HepG2 (cell line): ENCODE measurements around the gene LEFTY2. TPM values are rescaled to one million over a fixed set of nuclear protein-coding genes. Genes with fewer than 3 reads are reported as not detected.
A peak's percentile ranks its signal among the peaks of the same experiment; 100 is the strongest.

ENCODE experiments used
- DNMT1 ChIP-seq: sonication (generic); formaldehyde crosslinking; IDR thresholded peaks from 2 replicates; pipeline ENCODE4 v1.5.1; 2020; ENCODE audit warnings: mild to moderate bottlenecking, missing genetic modification reagents
- DPF2 ChIP-seq: sonication (generic); formaldehyde crosslinking; IDR thresholded peaks from 2 replicates; pipeline ENCODE4 v1.4.0; 2020; ENCODE audit warnings: mild to moderate bottlenecking, low read depth, missing genetic modification reagents, borderline replicate concordance
- FIP1L1 ChIP-seq: fragments of 200-400 bp; formaldehyde crosslinking; IDR thresholded peaks from 2 replicates; pipeline ENCODE4 v1.6.1; 2018; ENCODE audit warnings: low read depth, mild to moderate bottlenecking, low read length, moderate library complexity, borderline replicate concordance; ENCODE audit not compliant: insufficient read depth
- FOXC1 ChIP-seq: sonication (generic); formaldehyde crosslinking; IDR thresholded peaks from 2 replicates; pipeline ENCODE4 v1.8.0; 2022; ENCODE audit warnings: mild to moderate bottlenecking, missing genetic modification reagents, borderline replicate concordance
- HDAC6 ChIP-seq: fragments of 200-600 bp; sonication (generic); IDR thresholded peaks from 2 replicates; pipeline ENCODE4 v1.7.0; 2017; ENCODE audit warnings: mild to moderate bottlenecking, antibody characterized with exemption, low read length, low read depth
- HNRNPLL ChIP-seq: fragments of 200-400 bp; formaldehyde crosslinking; IDR thresholded peaks from 2 replicates; pipeline ENCODE4 v1.6.1; 2017; ENCODE audit warnings: mild to moderate bottlenecking, low read depth, low read length; ENCODE audit not compliant: poor library complexity, severe bottlenecking
- HNRNPUL1 ChIP-seq: fragments of 200-400 bp; formaldehyde crosslinking; IDR thresholded peaks from 2 replicates; pipeline ENCODE4 v1.6.1; 2017; ENCODE audit warnings: low read depth, mild to moderate bottlenecking, low read length, moderate library complexity
- MED1 ChIP-seq: sonication (generic); formaldehyde crosslinking; IDR thresholded peaks from 2 replicates; pipeline ENCODE4 v1.4.0; 2020; ENCODE audit warnings: missing genetic modification reagents
- MLLT10 ChIP-seq: sonication (generic); formaldehyde crosslinking; IDR thresholded peaks from 2 replicates; pipeline ENCODE4 v1.4.0; 2020; ENCODE audit warnings: missing genetic modification reagents
- PHF21A ChIP-seq: sonication (generic); formaldehyde crosslinking; IDR thresholded peaks from 2 replicates; pipeline ENCODE4 v1.5.0; 2020; ENCODE audit warnings: mild to moderate bottlenecking, missing genetic modification reagents
- PLRG1 ChIP-seq: fragments of 450-650 bp; conservative IDR thresholded peaks from 2 replicates; pipeline ENCODE4 v1.6.1; 2016
- RBAK ChIP-seq: sonication (generic); formaldehyde crosslinking; IDR thresholded peaks from 2 replicates; pipeline ENCODE4 v1.5.1; 2020; ENCODE audit warnings: mild to moderate bottlenecking, missing genetic modification reagents
- RFXANK ChIP-seq: IDR thresholded peaks from 2 replicates; pipeline ENCODE4 v1.6.1; 2016
- YY1 ChIP-seq: IDR thresholded peaks from 2 replicates; pipeline ENCODE4 v1.6.1; 2011; ENCODE audit warnings: low read length, low read depth, moderate library complexity, mild to moderate bottlenecking; ENCODE audit not compliant: insufficient read depth, insufficient replicate concordance
- ZBTB7A ChIP-seq: sonication (generic); formaldehyde crosslinking; IDR thresholded peaks from 2 replicates; pipeline ENCODE4 v1.8.0; 2022; ENCODE audit warnings: mild to moderate bottlenecking, missing genetic modification reagents
- ZNF232 ChIP-seq: sonication (generic); formaldehyde crosslinking; IDR thresholded peaks from 2 replicates; pipeline ENCODE4 v1.4.0; 2020; ENCODE audit warnings: missing genetic modification reagents, borderline replicate concordance
- ZNF235 ChIP-seq: sonication (generic); formaldehyde crosslinking; IDR thresholded peaks from 2 replicates; pipeline ENCODE4 v1.8.1; 2023; ENCODE audit warnings: mild to moderate bottlenecking, missing genetic modification reagents, borderline replicate concordance
- ZNF660 ChIP-seq: sonication (generic); formaldehyde crosslinking; IDR thresholded peaks from 2 replicates; pipeline ENCODE4 v1.5.1; 2020; ENCODE audit warnings: mild to moderate bottlenecking, low read depth, missing genetic modification reagents, borderline replicate concordance
- ZNF713 ChIP-seq: sonication (generic); formaldehyde crosslinking; IDR thresholded peaks from 2 replicates; pipeline ENCODE4 v1.4.0; 2020; ENCODE audit warnings: mild to moderate bottlenecking, missing genetic modification reagents
- ZNF761 ChIP-seq: sonication (generic); formaldehyde crosslinking; conservative IDR thresholded peaks from 2 replicates; pipeline ENCODE4 v1.4.0; 2020; ENCODE audit warnings: mild to moderate bottlenecking, missing genetic modification reagents
- ZNF788 ChIP-seq: sonication (generic); formaldehyde crosslinking; IDR thresholded peaks from 2 replicates; pipeline ENCODE4 v1.5.0; 2020; ENCODE audit warnings: mild to moderate bottlenecking, missing genetic modification reagents, borderline replicate concordance
- polyA plus RNA-seq, 8 experiments: library from polyadenylated mRNA; depleted of rRNA in 3 of 8; stranded (reverse) in 7 of 8; unstranded in 1 of 8; fragments of >200 nt; fragmentation: Illumina TruSeq in 4 of 8; extraction: Trizol in 4 of 8; gene quantifications; 2 replicates each; pipeline versions ENCODE4 v1.2.1 to v1.2.3, GENCODE V29; 2011 to 2016; ENCODE audit warnings: low read depth in 4 of 8, missing spikeins in 1 of 8, mixed read lengths in 1 of 8; ENCODE audit not compliant: insufficient read depth in 1 of 8
- total RNA-seq, 5 experiments: library from RNA; depleted of rRNA; stranded (reverse); fragments of >200 nt; fragmentation: Illumina TruSeq; extraction: Trizol; gene quantifications; 2 replicates each; pipeline ENCODE4 v1.2.3, GENCODE V29; 2016; ENCODE audit warnings: low read depth in 1 of 5
- TF ChIP-seq, protein P1 (sequence below): sonication (generic); formaldehyde crosslinking; IDR thresholded peaks from 2 replicates; pipeline ENCODE4 v1.5.0; 2020; ENCODE audit warnings: missing genetic modification reagents
- TF ChIP-seq, protein P2 (sequence below), 2 experiments: IDR thresholded peaks; 2 replicates each; pipeline ENCODE4 v1.6.1; 2011 to 2012; ENCODE audit warnings: low read length in 2 of 2, borderline replicate concordance in 1 of 2, low read depth in 1 of 2, mild to moderate bottlenecking in 1 of 2, moderate library complexity in 1 of 2
- TF ChIP-seq, protein P3 (sequence below): sonication (generic); formaldehyde crosslinking; IDR thresholded peaks from 2 replicates; pipeline ENCODE4 v1.8.1; 2023; ENCODE audit warnings: mild to moderate bottlenecking, missing genetic modification reagents

Gene LEFTY2
- total and polyA plus RNA-seq, 2 of the 13 experiments (the other 11 are each of a cell fraction or from before 2014, with no cell fraction given): 0.13 to 0.33 TPM

DNA sequence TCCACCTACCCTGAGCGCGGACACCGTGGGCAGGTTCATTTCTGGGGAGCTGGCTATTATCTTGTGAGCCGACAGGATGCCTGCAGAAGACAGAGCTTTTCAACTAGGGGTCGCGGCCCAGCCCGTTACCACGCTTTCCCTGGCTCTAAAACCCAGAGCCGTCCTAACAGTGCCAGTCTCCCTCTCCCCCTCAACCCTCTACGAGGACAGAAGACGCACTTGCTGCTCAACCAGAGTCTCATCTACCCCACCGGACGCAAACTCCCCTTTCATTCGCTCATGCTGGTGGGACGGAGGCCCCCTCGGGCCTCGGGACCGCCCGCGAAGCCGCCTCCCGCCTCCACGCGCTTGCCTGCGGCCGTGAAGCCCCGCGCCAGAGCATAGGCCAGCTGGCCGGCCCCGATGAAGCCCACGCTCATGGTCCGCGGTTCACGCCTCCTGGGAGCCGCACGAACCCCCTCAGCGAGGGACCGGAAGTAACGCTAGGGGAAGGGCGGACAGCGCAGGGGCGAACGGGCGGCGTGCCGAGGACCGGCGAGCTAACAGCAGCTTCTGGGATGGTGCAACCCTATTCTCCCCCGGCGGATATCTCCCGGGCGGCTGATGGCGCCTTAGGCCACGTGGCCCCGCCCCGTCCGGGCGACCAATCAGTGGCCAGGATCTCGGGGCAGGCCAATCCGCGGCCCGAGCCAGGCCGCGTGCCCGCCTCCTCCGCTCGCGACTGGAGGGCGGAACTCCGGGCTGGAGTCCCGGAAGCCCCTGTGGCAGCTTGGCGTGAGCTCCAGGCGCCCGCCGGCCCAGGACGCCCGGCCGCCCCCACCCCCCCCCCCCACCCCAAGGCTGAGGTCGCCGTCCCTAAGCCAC is 17.1 kb downstream of the LEFTY2 start, which contains the start of gene PYCR2 (continued):
- TF ChIP-seq, protein P1, sequence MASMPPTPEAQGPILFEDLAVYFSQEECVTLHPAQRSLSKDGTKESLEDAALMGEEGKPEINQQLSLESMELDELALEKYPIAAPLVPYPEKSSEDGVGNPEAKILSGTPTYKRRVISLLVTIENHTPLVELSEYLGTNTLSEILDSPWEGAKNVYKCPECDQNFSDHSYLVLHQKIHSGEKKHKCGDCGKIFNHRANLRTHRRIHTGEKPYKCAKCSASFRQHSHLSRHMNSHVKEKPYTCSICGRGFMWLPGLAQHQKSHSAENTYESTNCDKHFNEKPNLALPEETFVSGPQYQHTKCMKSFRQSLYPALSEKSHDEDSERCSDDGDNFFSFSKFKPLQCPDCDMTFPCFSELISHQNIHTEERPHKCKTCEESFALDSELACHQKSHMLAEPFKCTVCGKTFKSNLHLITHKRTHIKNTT (CRISPR knock-in tag): no peak
- TF ChIP-seq RFXANK (no peak), PLRG1 (no peak), HNRNPUL1 (0 out of 2 replicates have a peak, but pooled peaks have one; percentile 14), MED1 (CRISPR knock-in tag) (peak; percentile 39; the same call in 1 of the 2 replicates), RBAK (CRISPR knock-in tag) (no peak), ZNF761 (CRISPR knock-in tag) (0 out of 2 replicates have a peak, but pooled peaks have one; percentile 42), HNRNPLL (peak; percentile 91), DNMT1 (no peak; the same call in 1 of the 2 replicates), ZNF788 (peak; percentile 91; the same call in 1 of the 2 replicates), ZNF713 (CRISPR knock-in tag) (no peak), YY1 (peak; percentile 84), ZNF235 (CRISPR knock-in tag) (no peak; the same call in 1 of the 2 replicates), ZNF660 (CRISPR knock-in tag) (no peak), FIP1L1 (no peak), DPF2 (CRISPR knock-in tag) (no peak; the same call in 1 of the 2 replicates), PHF21A (CRISPR knock-in tag) (peak; percentile 75; the same call in 1 of the 2 replicates), ZNF232 (no peak), FOXC1 (CRISPR knock-in tag) (peak; percentile 95), MLLT10 (CRISPR knock-in tag) (no peak), HDAC6 (no peak), ZBTB7A (CRISPR knock-in tag) (peak; percentile 49; the same call in 1 of the 2 replicates)
- TF ChIP-seq, protein P2, sequence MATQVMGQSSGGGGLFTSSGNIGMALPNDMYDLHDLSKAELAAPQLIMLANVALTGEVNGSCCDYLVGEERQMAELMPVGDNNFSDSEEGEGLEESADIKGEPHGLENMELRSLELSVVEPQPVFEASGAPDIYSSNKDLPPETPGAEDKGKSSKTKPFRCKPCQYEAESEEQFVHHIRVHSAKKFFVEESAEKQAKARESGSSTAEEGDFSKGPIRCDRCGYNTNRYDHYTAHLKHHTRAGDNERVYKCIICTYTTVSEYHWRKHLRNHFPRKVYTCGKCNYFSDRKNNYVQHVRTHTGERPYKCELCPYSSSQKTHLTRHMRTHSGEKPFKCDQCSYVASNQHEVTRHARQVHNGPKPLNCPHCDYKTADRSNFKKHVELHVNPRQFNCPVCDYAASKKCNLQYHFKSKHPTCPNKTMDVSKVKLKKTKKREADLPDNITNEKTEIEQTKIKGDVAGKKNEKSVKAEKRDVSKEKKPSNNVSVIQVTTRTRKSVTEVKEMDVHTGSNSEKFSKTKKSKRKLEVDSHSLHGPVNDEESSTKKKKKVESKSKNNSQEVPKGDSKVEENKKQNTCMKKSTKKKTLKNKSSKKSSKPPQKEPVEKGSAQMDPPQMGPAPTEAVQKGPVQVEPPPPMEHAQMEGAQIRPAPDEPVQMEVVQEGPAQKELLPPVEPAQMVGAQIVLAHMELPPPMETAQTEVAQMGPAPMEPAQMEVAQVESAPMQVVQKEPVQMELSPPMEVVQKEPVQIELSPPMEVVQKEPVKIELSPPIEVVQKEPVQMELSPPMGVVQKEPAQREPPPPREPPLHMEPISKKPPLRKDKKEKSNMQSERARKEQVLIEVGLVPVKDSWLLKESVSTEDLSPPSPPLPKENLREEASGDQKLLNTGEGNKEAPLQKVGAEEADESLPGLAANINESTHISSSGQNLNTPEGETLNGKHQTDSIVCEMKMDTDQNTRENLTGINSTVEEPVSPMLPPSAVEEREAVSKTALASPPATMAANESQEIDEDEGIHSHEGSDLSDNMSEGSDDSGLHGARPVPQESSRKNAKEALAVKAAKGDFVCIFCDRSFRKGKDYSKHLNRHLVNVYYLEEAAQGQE (IDR thresholded peaks at IDR 0.05; ENCODE audit: borderline replicate concordance in 1 of 2, low read depth in 1 of 2, low read length in 2 of 2): peak in 1 of 2 experiments; percentile 23; a peak in 1 of 4 replicates
- TF ChIP-seq, protein P3, sequence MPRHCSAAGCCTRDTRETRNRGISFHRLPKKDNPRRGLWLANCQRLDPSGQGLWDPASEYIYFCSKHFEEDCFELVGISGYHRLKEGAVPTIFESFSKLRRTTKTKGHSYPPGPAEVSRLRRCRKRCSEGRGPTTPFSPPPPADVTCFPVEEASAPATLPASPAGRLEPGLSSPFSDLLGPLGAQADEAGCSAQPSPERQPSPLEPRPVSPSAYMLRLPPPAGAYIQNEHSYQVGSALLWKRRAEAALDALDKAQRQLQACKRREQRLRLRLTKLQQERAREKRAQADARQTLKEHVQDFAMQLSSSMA (CRISPR knock-in tag): peak; percentile 29; the same call in 1 of the 2 replicates
